ENCODE data around the gene PLPPR1. TPM values are rescaled to one million over a fixed set of nuclear protein-coding genes. Genes with fewer than 3 reads are reported as not detected.

The PLPPR1 gene
- total and polyA plus RNA-seq, 8 donors, result 0.30 to 3.1 (median 0.55) TPM; not detected in 1

- intact Hi-C loops (cut with DNase I), result no loop called here
- H3K4me3 ChIP-seq, result no peak overlapping the region
- no peaks in the 10 kb centered on the region for H3K4me1 ChIP-seq
- DNase-seq, result no peak
- no peak for FAIRE-seq
- ATAC-seq, result no peak
- no peaks in the 10 kb centered on the region for H3K36me3 ChIP-seq
- no peak overlapping the region for H3K27ac ChIP-seq
- 25 to 53% methylated on average over 1 of the region's 1 CpG for WGBS, 2 donors
- no peaks in the 10 kb centered on the region for H3K27me3 ChIP-seq
- TF ChIP-seq CTCF (IDR thresholded peaks at IDR 0.05), result no peak
- no peaks in the 10 kb centered on the region for H3K9me3 ChIP-seq
These were observed 37.4 kb downstream of the PLPPR1 start for GRCh38 chr9:101065930-101066329.

- FAIRE-seq (no peak), ATAC-seq (no peak), DNase-seq (no peak)
- no peak overlapping the region for H3K27ac ChIP-seq
- H3K4me1 ChIP-seq, result no peaks in the 10 kb centered on the region
- no peak for TF ChIP-seq CTCF (IDR thresholded peaks at IDR 0.05)
- WGBS, 2 donors, result 53 to 65% methylated on average over 1 of the region's 1 CpG
- H3K27me3 ChIP-seq, result no peaks in the 10 kb centered on the region
- no peaks in the 10 kb centered on the region for H3K9me3 ChIP-seq
- H3K4me3 ChIP-seq, result no peak overlapping the region
- H3K36me3 ChIP-seq, result no peaks in the 10 kb centered on the region
- intact Hi-C loops (cut with DNase I), result no loop called here
These were observed 40.2 kb downstream of the PLPPR1 start for GRCh38 chr9:101068696-101069095.

GRCh38 chr9:101072259-101072658, 43.7 kb downstream of the PLPPR1 start:
- Histone ChIP-seq H3K4me3 (no peak overlapping the region), H3K4me1 (no peaks in the 10 kb centered on the region), H3K27ac (no peak overlapping the region), H3K9me3 (no peaks in the 10 kb centered on the region), H3K27me3 (no peaks in the 10 kb centered on the region), H3K36me3 (no peaks in the 10 kb centered on the region)
- no peak for DNase-seq
- WGBS, 2 donors, result 58 to 69% methylated on average over 3 of the region's 3 CpGs
- FAIRE-seq, result no peak
- intact Hi-C loops (cut with DNase I), result no loop called here
- ATAC-seq, result no peak
- TF ChIP-seq CTCF (IDR thresholded peaks at IDR 0.05), result no peak

- intact Hi-C loops (cut with DNase I), result no loop called here
- no peak for DNase-seq
These were observed 44.6 kb downstream of the PLPPR1 start for GRCh38 chr9:101073122-101073521.

GRCh38 chr9:101081641-101082040, 53.1 kb downstream of the PLPPR1 start:
- no peaks in the 10 kb centered on the region for H3K9me3 ChIP-seq
- FAIRE-seq (no peak), DNase-seq (no peak), ATAC-seq (no peak)
- H3K27ac ChIP-seq, result no peak overlapping the region
- no peaks in the 10 kb centered on the region for H3K4me1 ChIP-seq
- WGBS, 2 donors, result 58 to 68% methylated on average over 3 of the region's 3 CpGs
- intact Hi-C loops (cut with DNase I), result no loop called here
- no peaks in the 10 kb centered on the region for H3K27me3 ChIP-seq
- TF ChIP-seq CTCF (IDR thresholded peaks at IDR 0.05), result no peak
- H3K36me3 ChIP-seq, result no peaks in the 10 kb centered on the region
- no peak overlapping the region for H3K4me3 ChIP-seq

More at GRCh38 chr9:101073122-101073521, 44.6 kb downstream of the PLPPR1 start:
- ATAC-seq (no peak), FAIRE-seq (no peak)
- Histone ChIP-seq H3K9me3 (no peaks in the 10 kb centered on the region), H3K4me1 (no peaks in the 10 kb centered on the region), H3K4me3 (no peak overlapping the region), H3K36me3 (no peaks in the 10 kb centered on the region), H3K27ac (no peak overlapping the region), H3K27me3 (no peaks in the 10 kb centered on the region)
- 27 to 41% methylated on average over 2 of the region's 2 CpGs for WGBS, 2 donors
- TF ChIP-seq CTCF (IDR thresholded peaks at IDR 0.05), result no peak

Measured in pancreas (tissue), 10 donors.